ENCODE data around the gene BAHCC1. TPM values are rescaled to one million over a fixed set of nuclear protein-coding genes. Genes with fewer than 3 reads are reported as not detected.

BAHCC1 gene
- total and polyA plus RNA-seq, 2 of the 4 experiments (the other 2 are of a cell fraction), result 0.36 to 7.8 TPM

GRCh38 chr17:81406117-81406953 is 11.1 kb downstream of the BAHCC1 start (continued):
- TF ChIP-seq SMC3 (IDR thresholded peaks at IDR 0.05; ENCODE audit: low read depth, low read length) (no peak), FOS (IDR thresholded peaks at IDR 0.05; ENCODE audit: low read depth, low read length) (no peak)

- Histone ChIP-seq H4K91ac (ENCODE audit: insufficient read depth, low read depth, low read length) (no peak overlapping the region), H2AK5ac (ENCODE audit: low read depth, low read length) (no peak overlapping the region), H3K27me3 (ENCODE audit: control insufficient read depth, insufficient read depth, low read length) (no peaks in the 10 kb centered on the region), H3K23ac (ENCODE audit: low read depth, low read length) (no peak overlapping the region), H3K9me1 (ENCODE audit: insufficient read depth, low read length) (peaks cover 3% of the 10 kb centered on the region; the same call in 1 of the 2 replicates), H2BK120ac (ENCODE audit: low read depth, low read length) (no peak overlapping the region), H4K8ac (ENCODE audit: low read depth in 2 of 2, low read length in 2 of 2) (no peak overlapping the region), H3K56ac (ENCODE audit: extremely low read depth, insufficient read depth, low read length) (no peak overlapping the region), H3K4me3 (ENCODE audit: insufficient read depth, low read depth, low read length) (no peak overlapping the region), H3K18ac (ENCODE audit: low read depth, low read length) (no peak overlapping the region), H3K14ac (replicated peaks; ENCODE audit: low read depth, low read length) (no peak overlapping the region), H3K4me1 (ENCODE audit: control insufficient read depth, insufficient read depth, low read length) (peaks cover 26% of the 10 kb centered on the region), H3K4me2 (ENCODE audit: low read depth, low read length) (no peak overlapping the region), H2BK20ac (ENCODE audit: low read depth, low read length) (no peak overlapping the region), H2BK5ac (ENCODE audit: low read depth, low read length, poor library complexity, severe bottlenecking) (no peak overlapping the region), H3K27ac (ENCODE audit: insufficient read depth, low read length) (no peak overlapping the region), H4K5ac (ENCODE audit: low read depth, low read length) (no peak overlapping the region), H4K20me1 (ENCODE audit: insufficient read depth, low read length) (peaks cover 21% of the 10 kb centered on the region), H3K4ac (ENCODE audit: low read depth, low read length) (no peak overlapping the region), H3K36me3 (ENCODE audit: control insufficient read depth, insufficient read depth, low read length) (0 out of 2 replicates have a peak, but pooled peaks cover 2% of the 10 kb centered on the region), H2BK15ac (ENCODE audit: low read depth, low read length) (no peak overlapping the region), H2AFZ (replicated peaks; ENCODE audit: low read length, poor library complexity) (no peak overlapping the region), H3K79me1 (ENCODE audit: low read depth in 1 of 2, low read length in 2 of 2) (peaks cover 7 to 70% of the 10 kb centered on the region in 2 experiments; a peak in 3 of 4 replicates), H3K9ac (ENCODE audit: low read depth, low read length) (no peak overlapping the region), H3K9me3 (ENCODE audit: control insufficient read depth, insufficient read depth, low read length) (no peaks in the 10 kb centered on the region), H2AK9ac (replicated peaks; ENCODE audit: low read depth, low read length, poor library complexity) (no peak overlapping the region)
- ATAC-seq (ENCODE audit: low read depth) (no peak), DNase-seq (no peak)
- intact Hi-C loops (cut with micrococcal nuclease) (no loop called here), in situ Hi-C loops (cut with MboI; ENCODE audit: low sequenced_read_pairs) (loop anchor here (5.0 kb wide), 1 partner anchor 74 kb away; no protein-coding TSS in a partner anchor), dilution Hi-C loops (cut with HindIII; ENCODE audit: low sequenced_read_pairs, unreplicated experiment) (no loop called here)
- no TSS peak for BruUV-seq (replicated peaks)
- ChIA-PET POLR2A (ENCODE audit: unreplicated experiment) (interaction anchor here (0.6 kb wide), 1 partner anchor 9 kb away, joined by 3 read pairs; no protein-coding TSS in a partner anchor), CTCF (no interaction called here)
- 94% methylated on average over 7 of the region's 14 CpGs; no CpG with 5 or more reads in 1 of the 2 experiments for WGBS, 2 experiments (ENCODE audit: extremely low coverage in 2 of 2, insufficient read length in 1 of 2)
- no peak for TF ChIP-seq CHD1 (IDR thresholded peaks at IDR 0.05; ENCODE audit: low read depth, low read length)
- no peak for TF ChIP-seq SMC3 (IDR thresholded peaks at IDR 0.05; ENCODE audit: low read depth, low read length)
- no peak for TF ChIP-seq MAFK (IDR thresholded peaks at IDR 0.05; ENCODE audit: low read depth, low read length)
- TF ChIP-seq CTCF (conservative IDR thresholded peaks at IDR 0.05; ENCODE audit: low read depth, low read length), result no peak
- no peak for TF ChIP-seq CEBPB (IDR thresholded peaks at IDR 0.05; ENCODE audit: low read depth, low read length)
- no peak for TF ChIP-seq POLR2A (IDR thresholded peaks at IDR 0.05; ENCODE audit: low read depth, low read length)
- no peak for TF ChIP-seq ELK1 (IDR thresholded peaks at IDR 0.05; ENCODE audit: borderline replicate concordance, low read depth, low read length)
- TF ChIP-seq FOS (IDR thresholded peaks at IDR 0.05; ENCODE audit: low read depth, low read length), result no peak
- no peak for TF ChIP-seq RAD21 (IDR thresholded peaks at IDR 0.05; ENCODE audit: low read length)
- no peak for TF ChIP-seq USF2 (IDR thresholded peaks at IDR 0.05; ENCODE audit: low read depth, low read length)
- no peak for TF ChIP-seq RFX5 (IDR thresholded peaks at IDR 0.05; ENCODE audit: low read depth, low read length)
- no peak for TF ChIP-seq MXI1 (IDR thresholded peaks at IDR 0.05; ENCODE audit: borderline replicate concordance, low read depth, low read length)
Measured at GRCh38 chr17:81408049-81408448, 12.8 kb downstream of the BAHCC1 start.
